ENCODE data around the gene DGKH.

DGKH gene

DNA sequence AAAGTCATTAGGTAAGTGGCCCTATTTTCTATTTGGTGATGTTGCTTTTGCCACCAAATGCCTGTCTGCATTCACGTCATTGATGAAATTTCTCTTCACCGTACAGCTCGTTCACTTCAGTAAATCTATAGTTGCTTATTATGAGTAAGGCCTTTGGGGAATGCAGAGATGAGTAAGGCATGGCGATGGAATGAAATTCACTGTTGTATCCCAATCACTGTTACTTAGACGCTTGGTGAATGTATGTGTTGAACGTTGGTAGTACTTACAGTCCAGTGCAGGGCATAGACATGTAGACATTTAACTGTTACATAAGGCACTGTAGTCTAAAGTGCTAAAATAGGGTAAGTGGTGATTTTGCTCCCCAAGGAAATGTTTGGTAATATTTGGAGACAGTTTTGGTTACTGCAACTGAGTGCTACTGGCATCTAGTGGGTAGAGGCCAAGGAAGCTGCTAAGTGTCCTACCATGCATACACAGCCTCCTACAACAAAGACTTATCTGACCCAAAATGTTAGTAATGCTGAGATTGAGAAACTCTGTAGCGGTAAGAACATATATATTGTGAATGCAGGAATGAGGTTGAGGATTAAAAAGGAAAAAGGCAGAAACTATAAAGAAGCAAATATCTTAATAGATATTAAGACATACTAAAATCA, 229.3 kb downstream of the DGKH start:
- H3K27me3 ChIP-seq (ENCODE audit: control insufficient read depth, insufficient read depth, low read length), result no peaks in the 10 kb centered on the region
- H2AFZ ChIP-seq, result no peak overlapping the region
- H3K9ac ChIP-seq, result no peak overlapping the region
- H3K36me3 ChIP-seq (ENCODE audit: control insufficient read depth, insufficient read depth, low read length), result no peaks in the 10 kb centered on the region
- H3K4me1 ChIP-seq, result peaks cover 2% of the 10 kb centered on the region
- H3K27ac ChIP-seq, result no peak overlapping the region
- no peak for TF ChIP-seq CTCF (IDR thresholded peaks at IDR 0.05)
- no peaks in the 10 kb centered on the region for H3K9me3 ChIP-seq (ENCODE audit: control insufficient read depth, low read length)
- no peaks in the 10 kb centered on the region for H3K79me2 ChIP-seq
- H3K4me3 ChIP-seq (ENCODE audit: low read depth, low read length), result no peak overlapping the region
- no peak overlapping the region for H3K4me2 ChIP-seq (ENCODE audit: low read length)

DNA sequence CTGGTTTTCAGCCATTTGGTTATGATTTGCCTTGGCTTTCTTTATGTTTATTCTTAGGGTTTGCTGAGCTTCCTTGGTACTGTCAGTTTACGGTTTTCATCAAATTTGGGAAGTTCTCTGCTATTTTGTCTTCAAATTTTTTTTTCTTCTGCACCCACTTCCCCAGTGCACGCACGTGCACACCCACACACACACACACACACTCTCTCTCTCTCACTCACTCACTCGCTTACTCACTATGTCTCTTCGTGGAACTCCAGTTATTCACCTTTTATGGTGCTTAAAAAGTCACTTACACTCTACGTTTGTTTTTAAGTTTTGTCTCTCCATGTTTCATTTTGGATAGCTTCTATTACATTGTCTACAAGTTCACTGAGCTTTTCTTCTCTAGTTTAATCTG, 230.6 kb downstream of the DGKH start:
- no peaks in the 10 kb centered on the region for H3K36me3 ChIP-seq (ENCODE audit: control insufficient read depth, insufficient read depth, low read length)
- no peak for TF ChIP-seq CTCF (IDR thresholded peaks at IDR 0.05)
- H3K9me3 ChIP-seq (ENCODE audit: control insufficient read depth, low read length), result no peaks in the 10 kb centered on the region
- no peak overlapping the region for H2AFZ ChIP-seq
- H3K4me3 ChIP-seq (ENCODE audit: low read depth, low read length), result no peak overlapping the region
- no peaks in the 10 kb centered on the region for H3K27me3 ChIP-seq (ENCODE audit: control insufficient read depth, insufficient read depth, low read length)
- H3K9ac ChIP-seq, result no peak overlapping the region
- no peak overlapping the region for H3K4me2 ChIP-seq (ENCODE audit: low read length)
- no peaks in the 10 kb centered on the region for H3K79me2 ChIP-seq
- no peak overlapping the region for H3K27ac ChIP-seq
- H3K4me1 ChIP-seq, result peaks cover 2% of the 10 kb centered on the region

- H3K79me2 ChIP-seq, result no peaks in the 10 kb centered on the region
- H3K9me3 ChIP-seq (ENCODE audit: control insufficient read depth, low read length), result no peaks in the 10 kb centered on the region
- H3K36me3 ChIP-seq (ENCODE audit: control insufficient read depth, insufficient read depth, low read length), result no peaks in the 10 kb centered on the region
- no peak overlapping the region for H2AFZ ChIP-seq
- no peak overlapping the region for H3K4me2 ChIP-seq (ENCODE audit: low read length)
- H3K4me3 ChIP-seq (ENCODE audit: low read depth, low read length), result no peak overlapping the region
- H3K27ac ChIP-seq, result no peak overlapping the region
- H3K27me3 ChIP-seq (ENCODE audit: control insufficient read depth, insufficient read depth, low read length), result no peaks in the 10 kb centered on the region
- H3K9ac ChIP-seq, result no peak overlapping the region
- peaks cover 2% of the 10 kb centered on the region for H3K4me1 ChIP-seq
- TF ChIP-seq CTCF (IDR thresholded peaks at IDR 0.05), result no peak
Measured at GRCh38 chr13:42279986-42280385, 231.5 kb downstream of the DGKH start.

DNA sequence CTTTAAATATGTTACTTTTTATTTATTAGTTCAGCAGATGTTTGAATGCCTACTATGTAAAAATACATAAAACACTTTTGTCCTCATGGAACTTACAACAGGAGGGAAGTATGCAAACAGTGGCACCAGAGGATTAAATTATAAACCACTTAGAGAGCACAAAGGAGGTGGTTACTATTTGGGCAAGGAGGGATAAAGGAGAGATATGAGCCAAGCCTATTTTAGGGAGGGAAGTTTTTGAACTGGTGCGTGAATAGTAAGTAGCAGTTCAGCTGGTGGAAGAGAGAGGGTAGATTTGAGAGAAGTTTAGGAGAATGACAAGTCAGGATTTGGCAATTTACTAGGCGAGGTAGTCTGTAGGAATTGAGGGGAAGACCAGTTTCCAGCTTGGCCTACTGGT, 232.1 kb downstream of the DGKH start:
- Histone ChIP-seq H3K4me1 (peaks cover 2% of the 10 kb centered on the region), H3K4me2 (ENCODE audit: low read length) (no peak overlapping the region), H3K4me3 (ENCODE audit: low read depth, low read length) (no peak overlapping the region), H3K9me3 (ENCODE audit: control insufficient read depth, low read length) (no peaks in the 10 kb centered on the region), H3K79me2 (no peaks in the 10 kb centered on the region), H3K9ac (no peak overlapping the region), H2AFZ (no peak overlapping the region), H3K27me3 (ENCODE audit: control insufficient read depth, insufficient read depth, low read length) (no peaks in the 10 kb centered on the region), H3K36me3 (ENCODE audit: control insufficient read depth, insufficient read depth, low read length) (no peaks in the 10 kb centered on the region), H3K27ac (no peak overlapping the region)
- TF ChIP-seq CTCF (IDR thresholded peaks at IDR 0.05), result no peak

- Histone ChIP-seq H2AFZ (no peak overlapping the region), H3K9ac (no peak overlapping the region), H3K27ac (no peak overlapping the region), H3K9me3 (ENCODE audit: control insufficient read depth, low read length) (no peaks in the 10 kb centered on the region), H3K27me3 (ENCODE audit: control insufficient read depth, insufficient read depth, low read length) (no peaks in the 10 kb centered on the region), H3K4me1 (peaks cover 2% of the 10 kb centered on the region), H3K4me3 (ENCODE audit: low read depth, low read length) (no peak overlapping the region), H3K4me2 (ENCODE audit: low read length) (no peak overlapping the region), H3K79me2 (no peaks in the 10 kb centered on the region), H3K36me3 (ENCODE audit: control insufficient read depth, insufficient read depth, low read length) (no peaks in the 10 kb centered on the region)
- no peak for TF ChIP-seq CTCF (IDR thresholded peaks at IDR 0.05)
Measured at GRCh38 chr13:42283574-42283973, 235.1 kb downstream of the DGKH start.

All from parathyroid adenoma (tissue), 2 donors.